ENCODE results near the gene RPL9. TPM values are rescaled to one million over a fixed set of nuclear protein-coding genes. Genes with fewer than 3 reads are reported as not detected.

The RPL9 gene
- total RNA-seq, 1 experiment from 2014 or later: 971 TPM

DNA sequence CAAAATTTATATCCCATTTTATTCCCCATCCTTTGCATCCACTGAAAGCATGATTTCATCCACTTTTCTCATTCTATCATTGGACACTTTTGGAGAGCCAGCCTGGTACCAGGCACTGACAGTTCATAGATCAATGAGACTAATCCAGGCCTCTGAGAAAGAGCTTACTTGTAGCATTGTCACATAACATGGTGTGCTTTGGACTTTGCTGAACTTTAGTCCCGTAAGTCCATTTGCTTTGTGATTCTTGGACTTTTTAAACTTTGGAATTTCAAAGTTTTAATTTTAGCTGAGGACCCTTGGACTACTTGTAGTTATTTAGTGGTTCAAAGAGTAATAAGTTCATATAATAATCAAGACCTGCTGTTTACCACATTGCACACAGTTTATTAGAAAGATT is 11.7 kb upstream of the RPL9 start:
- CTCF ChIA-PET: no interaction called here
- peaks cover 5% of the 10 kb centered on the region for H3K36me3 ChIP-seq (ENCODE audit: insufficient read depth, low read length, poor library complexity, severe bottlenecking)
- intact Hi-C loops (cut with micrococcal nuclease; ENCODE audit: unreplicated experiment): no loop called here
- POLR2A ChIA-PET (ENCODE audit: low non-redundant PET): no interaction called here
- peaks cover 8% of the 10 kb centered on the region for H3K4me1 ChIP-seq (ENCODE audit: insufficient read depth, low read length, poor library complexity, severe bottlenecking)
- DNase-seq (ENCODE audit: low spot score): no peak
- no peak overlapping the region for H3K27ac ChIP-seq (ENCODE audit: low read depth, low read length, poor library complexity, severe bottlenecking)
- no peak for TF ChIP-seq EZH2 (IDR thresholded peaks at IDR 0.05; ENCODE audit: borderline replicate concordance, low read depth, low read length, poor library complexity, severe bottlenecking)
- TF ChIP-seq, protein P1, sequence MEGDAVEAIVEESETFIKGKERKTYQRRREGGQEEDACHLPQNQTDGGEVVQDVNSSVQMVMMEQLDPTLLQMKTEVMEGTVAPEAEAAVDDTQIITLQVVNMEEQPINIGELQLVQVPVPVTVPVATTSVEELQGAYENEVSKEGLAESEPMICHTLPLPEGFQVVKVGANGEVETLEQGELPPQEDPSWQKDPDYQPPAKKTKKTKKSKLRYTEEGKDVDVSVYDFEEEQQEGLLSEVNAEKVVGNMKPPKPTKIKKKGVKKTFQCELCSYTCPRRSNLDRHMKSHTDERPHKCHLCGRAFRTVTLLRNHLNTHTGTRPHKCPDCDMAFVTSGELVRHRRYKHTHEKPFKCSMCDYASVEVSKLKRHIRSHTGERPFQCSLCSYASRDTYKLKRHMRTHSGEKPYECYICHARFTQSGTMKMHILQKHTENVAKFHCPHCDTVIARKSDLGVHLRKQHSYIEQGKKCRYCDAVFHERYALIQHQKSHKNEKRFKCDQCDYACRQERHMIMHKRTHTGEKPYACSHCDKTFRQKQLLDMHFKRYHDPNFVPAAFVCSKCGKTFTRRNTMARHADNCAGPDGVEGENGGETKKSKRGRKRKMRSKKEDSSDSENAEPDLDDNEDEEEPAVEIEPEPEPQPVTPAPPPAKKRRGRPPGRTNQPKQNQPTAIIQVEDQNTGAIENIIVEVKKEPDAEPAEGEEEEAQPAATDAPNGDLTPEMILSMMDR (conservative IDR thresholded peaks at IDR 0.05; ENCODE audit: low read depth, low read length): no peak
- no TSS peak for BruUV-seq (replicated peaks)
- H3K4me3 ChIP-seq (ENCODE audit: low read depth, low read length, poor library complexity, severe bottlenecking): no peak overlapping the region
- no peaks in the 10 kb centered on the region for H3K9me3 ChIP-seq (ENCODE audit: low read depth, low read length, poor library complexity, severe bottlenecking)
- H3K27me3 ChIP-seq (replicated peaks; ENCODE audit: insufficient read depth, low read depth, low read length, poor library complexity): no peaks in the 10 kb centered on the region

- peaks cover 8% of the 10 kb centered on the region for H3K4me1 ChIP-seq (ENCODE audit: insufficient read depth, low read length, poor library complexity, severe bottlenecking)
- TF ChIP-seq, protein P1 (conservative IDR thresholded peaks at IDR 0.05; ENCODE audit: low read depth, low read length): peak; percentile 93
- no peak for TF ChIP-seq EZH2 (IDR thresholded peaks at IDR 0.05; ENCODE audit: borderline replicate concordance, low read depth, low read length, poor library complexity, severe bottlenecking)
- no peaks in the 10 kb centered on the region for H3K27me3 ChIP-seq (replicated peaks; ENCODE audit: insufficient read depth, low read depth, low read length, poor library complexity)
- peak overlapping the region; percentile 28 for H3K27ac ChIP-seq (ENCODE audit: low read depth, low read length, poor library complexity, severe bottlenecking)
- H3K4me3 ChIP-seq (ENCODE audit: low read depth, low read length, poor library complexity, severe bottlenecking): no peak overlapping the region
- peak; percentile 92 for DNase-seq (ENCODE audit: low spot score)
- ChIA-PET CTCF (interaction anchor here (0.5 to 1.2 kb wide), 11 partner anchors 9 to 1249 kb away, joined by 3 to 8 read pairs (median 3); partner anchors contain the start of genes LIAS, N4BP2, RPL9 and UGDH), POLR2A (ENCODE audit: low non-redundant PET) (interaction anchor here (0.6 to 0.9 kb wide), 3 partner anchors 10 to 118 kb away, joined by 3 to 6 read pairs (median 3); no protein-coding TSS in a partner anchor)
- intact Hi-C loops (cut with micrococcal nuclease; ENCODE audit: unreplicated experiment): loop anchor here (1.0 to 10.0 kb wide), 4 partner anchors 169 to 855 kb away; partner anchors contain the start of genes N4BP2 and SMIM14
- no TSS peak for BruUV-seq (replicated peaks)
- H3K36me3 ChIP-seq (ENCODE audit: insufficient read depth, low read length, poor library complexity, severe bottlenecking): peaks cover 9% of the 10 kb centered on the region
- no peaks in the 10 kb centered on the region for H3K9me3 ChIP-seq (ENCODE audit: low read depth, low read length, poor library complexity, severe bottlenecking)
Observed at GRCh38 chr4:39469429-39470077, 10.8 kb upstream of the RPL9 start.

DNA sequence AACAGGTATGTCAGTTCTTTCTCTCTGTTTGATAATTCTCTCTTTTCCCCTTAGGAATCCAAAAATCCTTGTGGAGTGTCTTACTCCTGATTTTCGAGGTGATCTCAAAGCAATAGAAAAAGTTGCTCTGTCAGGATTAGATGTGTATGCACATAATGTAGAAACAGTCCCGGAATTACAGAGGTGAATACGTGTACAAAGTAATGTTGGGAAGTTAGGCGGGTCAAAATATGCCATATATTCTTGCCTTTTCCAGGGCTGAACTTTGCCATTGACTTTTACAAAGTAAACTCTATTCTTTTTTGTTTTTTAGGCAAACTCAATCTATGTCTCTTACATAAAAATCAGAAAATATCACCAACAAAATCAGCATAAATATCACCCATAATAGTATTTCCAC is 8.7 kb upstream of the RPL9 start:
- TF ChIP-seq, protein P1 (conservative IDR thresholded peaks at IDR 0.05; ENCODE audit: low read depth, low read length): no peak
- no peak for TF ChIP-seq EZH2 (IDR thresholded peaks at IDR 0.05; ENCODE audit: borderline replicate concordance, low read depth, low read length, poor library complexity, severe bottlenecking)

More for the DNA sequence above, 8.7 kb upstream of the RPL9 start:
- intact Hi-C loops (cut with micrococcal nuclease; ENCODE audit: unreplicated experiment): loop anchor here (5.0 to 10.0 kb wide), 2 partner anchors 590 to 857 kb away; partner anchors contain the start of gene N4BP2
- Histone ChIP-seq H3K27me3 (replicated peaks; ENCODE audit: insufficient read depth, low read depth, low read length, poor library complexity) (no peaks in the 10 kb centered on the region), H3K36me3 (ENCODE audit: insufficient read depth, low read length, poor library complexity, severe bottlenecking) (peaks cover 9% of the 10 kb centered on the region), H3K4me1 (ENCODE audit: insufficient read depth, low read length, poor library complexity, severe bottlenecking) (peaks cover 8% of the 10 kb centered on the region), H3K4me3 (ENCODE audit: low read depth, low read length, poor library complexity, severe bottlenecking) (no peak overlapping the region), H3K9me3 (ENCODE audit: low read depth, low read length, poor library complexity, severe bottlenecking) (no peaks in the 10 kb centered on the region), H3K27ac (ENCODE audit: low read depth, low read length, poor library complexity, severe bottlenecking) (no peak overlapping the region)
- ChIA-PET POLR2A (ENCODE audit: low non-redundant PET) (interaction anchor here (0.5 to 0.6 kb wide), 2 partner anchors 29 to 40 kb away, joined by 3 read pairs; no protein-coding TSS in a partner anchor), CTCF (no interaction called here)
- no TSS peak for BruUV-seq (replicated peaks)
- no peak for DNase-seq (ENCODE audit: low spot score)
